ENCODE measurements around the gene EPG5. TPM values are rescaled to one million over a fixed set of nuclear protein-coding genes. Genes with fewer than 3 reads are reported as not detected.
A peak's percentile ranks its signal among the peaks of the same experiment; 100 is the strongest.
"Not testable (repeated sequence)": the region's sequence is repeated elsewhere in the genome, so short reads cannot be mapped to it uniquely, and the experiment has no call there.

Gene EPG5
- total and polyA plus RNA-seq, 2 donors from 2014 or later, result 4.8 to 32.5 TPM

DNA sequence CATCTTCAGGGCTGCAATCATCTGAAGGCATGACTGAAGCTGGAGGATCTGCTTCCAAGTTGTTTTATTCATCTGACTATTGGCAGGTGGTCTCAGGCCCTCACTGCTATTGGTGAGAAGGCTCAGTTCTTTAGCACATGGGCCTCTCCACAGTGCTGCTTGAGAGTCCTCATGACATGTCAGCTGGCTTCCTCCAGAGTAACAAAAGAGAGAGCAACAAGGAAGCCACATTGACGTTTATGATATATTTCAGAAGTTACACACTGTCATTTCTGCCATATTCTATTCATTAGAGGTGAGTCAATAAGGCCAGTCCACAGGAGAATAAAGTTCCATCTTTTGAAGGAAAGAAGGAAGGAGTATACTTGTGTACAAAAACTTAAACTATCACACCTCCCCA is 149.6 kb downstream of the EPG5 start:
- Histone ChIP-seq H3K27ac (ENCODE audit: low read depth in 2 of 2, low read length in 2 of 2) (no peak overlapping the region), H3K4me1 (ENCODE audit: control insufficient read depth in 2 of 3, insufficient read depth in 2 of 3, low read depth in 1 of 3, low read length in 3 of 3) (no peaks in the 10 kb centered on the region), H3K27me3 (ENCODE audit: control insufficient read depth, insufficient read depth, low read length) (no peaks in the 10 kb centered on the region), H3K36me3 (ENCODE audit: control insufficient read depth in 2 of 3, insufficient read depth in 3 of 3, low read length in 3 of 3) (no peaks in the 10 kb centered on the region), H3K4me3 (ENCODE audit: low read length in 3 of 3) (no peak overlapping the region), H3K9ac (ENCODE audit: low read length in 3 of 3) (no peak overlapping the region), H3K9me3 (ENCODE audit: control insufficient read depth in 2 of 3, insufficient read depth in 1 of 3, low read length in 3 of 3) (no peaks in the 10 kb centered on the region)
- TF ChIP-seq, protein P1, sequence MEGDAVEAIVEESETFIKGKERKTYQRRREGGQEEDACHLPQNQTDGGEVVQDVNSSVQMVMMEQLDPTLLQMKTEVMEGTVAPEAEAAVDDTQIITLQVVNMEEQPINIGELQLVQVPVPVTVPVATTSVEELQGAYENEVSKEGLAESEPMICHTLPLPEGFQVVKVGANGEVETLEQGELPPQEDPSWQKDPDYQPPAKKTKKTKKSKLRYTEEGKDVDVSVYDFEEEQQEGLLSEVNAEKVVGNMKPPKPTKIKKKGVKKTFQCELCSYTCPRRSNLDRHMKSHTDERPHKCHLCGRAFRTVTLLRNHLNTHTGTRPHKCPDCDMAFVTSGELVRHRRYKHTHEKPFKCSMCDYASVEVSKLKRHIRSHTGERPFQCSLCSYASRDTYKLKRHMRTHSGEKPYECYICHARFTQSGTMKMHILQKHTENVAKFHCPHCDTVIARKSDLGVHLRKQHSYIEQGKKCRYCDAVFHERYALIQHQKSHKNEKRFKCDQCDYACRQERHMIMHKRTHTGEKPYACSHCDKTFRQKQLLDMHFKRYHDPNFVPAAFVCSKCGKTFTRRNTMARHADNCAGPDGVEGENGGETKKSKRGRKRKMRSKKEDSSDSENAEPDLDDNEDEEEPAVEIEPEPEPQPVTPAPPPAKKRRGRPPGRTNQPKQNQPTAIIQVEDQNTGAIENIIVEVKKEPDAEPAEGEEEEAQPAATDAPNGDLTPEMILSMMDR (IDR thresholded peaks at IDR 0.05; ENCODE audit: borderline replicate concordance, extremely low read depth, insufficient read depth), result no peak
- FAIRE-seq (no peak), DNase-seq (no peak)
- intact Hi-C loops (cut with DNase I), result no loop called here

DNA sequence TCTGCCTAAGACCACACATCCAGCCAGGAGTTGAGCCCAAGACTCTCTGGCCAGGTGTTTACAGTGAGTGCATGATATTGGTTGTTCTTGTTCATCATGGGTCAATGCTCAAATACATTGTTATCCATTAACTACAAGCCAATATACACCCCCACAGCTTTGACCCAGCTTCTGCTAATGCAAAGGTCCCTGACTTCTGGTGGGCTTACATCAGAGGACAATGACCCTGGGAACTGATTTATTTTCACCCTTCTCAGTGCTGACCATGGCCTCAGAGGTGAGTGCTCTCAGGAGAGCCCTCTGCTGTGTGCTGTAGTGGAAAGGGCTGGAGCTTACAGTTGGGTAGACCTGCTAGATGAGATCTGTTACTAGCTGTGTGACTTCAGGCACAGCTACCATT is 152.4 kb downstream of the EPG5 start:
- H3K9ac ChIP-seq (ENCODE audit: low read length in 3 of 3); H3K36me3 ChIP-seq (ENCODE audit: control insufficient read depth in 2 of 3, insufficient read depth in 3 of 3, low read length in 3 of 3); intact Hi-C loops (cut with DNase I); FAIRE-seq; H3K27me3 ChIP-seq (ENCODE audit: control insufficient read depth, insufficient read depth, low read length); H3K27ac ChIP-seq (ENCODE audit: low read depth in 2 of 2, low read length in 2 of 2); H3K4me3 ChIP-seq (ENCODE audit: low read length in 3 of 3); H3K4me1 ChIP-seq (ENCODE audit: control insufficient read depth in 2 of 3, insufficient read depth in 2 of 3, low read depth in 1 of 3, low read length in 3 of 3); DNase-seq; H3K9me3 ChIP-seq (ENCODE audit: control insufficient read depth in 2 of 3, insufficient read depth in 1 of 3, low read length in 3 of 3): not testable (repeated sequence)

DNA sequence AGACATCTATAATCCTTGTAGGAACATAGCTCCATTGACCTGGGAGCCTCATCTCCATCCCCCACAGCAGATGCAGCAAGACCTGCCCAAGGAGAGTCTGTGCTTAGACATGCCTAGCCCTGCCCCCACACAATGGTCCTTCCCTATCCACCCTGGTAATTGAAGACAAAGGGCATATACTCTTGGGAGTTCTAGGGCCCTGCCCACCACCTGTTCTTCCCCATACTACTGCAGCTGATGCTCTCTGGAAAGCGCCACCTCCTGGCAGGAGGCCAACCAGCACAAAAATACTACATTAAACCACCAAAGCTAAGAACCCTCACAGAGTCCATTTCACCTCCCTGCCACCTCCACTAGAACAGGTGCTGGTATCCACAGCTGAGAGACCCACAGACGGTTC is 160.0 kb downstream of the EPG5 start:
- intact Hi-C loops (cut with DNase I); H3K36me3 ChIP-seq (ENCODE audit: control insufficient read depth in 2 of 3, insufficient read depth in 3 of 3, low read length in 3 of 3); H3K9ac ChIP-seq (ENCODE audit: low read length in 3 of 3); H3K9me3 ChIP-seq (ENCODE audit: control insufficient read depth in 2 of 3, insufficient read depth in 1 of 3, low read length in 3 of 3); H3K27me3 ChIP-seq (ENCODE audit: control insufficient read depth, insufficient read depth, low read length); H3K4me1 ChIP-seq (ENCODE audit: control insufficient read depth in 2 of 3, insufficient read depth in 2 of 3, low read depth in 1 of 3, low read length in 3 of 3); DNase-seq; FAIRE-seq; H3K27ac ChIP-seq (ENCODE audit: low read depth in 2 of 2, low read length in 2 of 2); H3K4me3 ChIP-seq (ENCODE audit: low read length in 3 of 3): not testable (repeated sequence)

DNA sequence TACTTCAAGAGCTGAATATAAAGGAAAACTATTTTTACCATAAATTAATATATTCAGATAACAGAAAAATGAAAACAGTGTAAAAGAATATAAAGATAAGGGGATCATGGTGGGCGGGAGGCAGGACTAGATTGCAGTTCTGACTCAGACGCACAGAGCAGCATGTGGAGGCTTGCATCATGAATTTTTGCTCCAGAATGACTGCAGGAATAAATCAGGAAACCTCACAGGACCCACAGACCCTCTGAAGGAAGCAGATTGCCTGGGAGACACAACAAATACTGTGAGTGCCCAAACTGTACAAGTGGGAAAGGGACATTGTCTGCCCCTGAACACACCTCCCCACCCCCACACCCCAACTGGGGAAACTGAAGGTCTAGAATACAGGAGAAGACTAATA is 160.9 kb downstream of the EPG5 start:
- no peak overlapping the region for H3K4me3 ChIP-seq (ENCODE audit: low read length in 3 of 3)
- no peaks in the 10 kb centered on the region for H3K4me1 ChIP-seq (ENCODE audit: control insufficient read depth in 2 of 3, insufficient read depth in 2 of 3, low read depth in 1 of 3, low read length in 3 of 3)
- no peak overlapping the region for H3K27ac ChIP-seq (ENCODE audit: low read depth in 2 of 2, low read length in 2 of 2)
- FAIRE-seq, result no peak
- no peaks in the 10 kb centered on the region for H3K36me3 ChIP-seq (ENCODE audit: control insufficient read depth in 2 of 3, insufficient read depth in 3 of 3, low read length in 3 of 3)
- H3K9ac ChIP-seq (ENCODE audit: low read length in 3 of 3), result no peak overlapping the region
- H3K27me3 ChIP-seq (ENCODE audit: control insufficient read depth, insufficient read depth, low read length), result no peaks in the 10 kb centered on the region
- H3K9me3 ChIP-seq (ENCODE audit: control insufficient read depth in 2 of 3, insufficient read depth in 1 of 3, low read length in 3 of 3), result peaks cover 0 to 6% (median 2%) of the 10 kb centered on the region in 3 donors
- TF ChIP-seq, protein P1 (IDR thresholded peaks at IDR 0.05; ENCODE audit: borderline replicate concordance, extremely low read depth, insufficient read depth), result no peak
- peak in 1 of 5 donors; percentile 30 for DNase-seq
- intact Hi-C loops (cut with DNase I), result no loop called here

DNA sequence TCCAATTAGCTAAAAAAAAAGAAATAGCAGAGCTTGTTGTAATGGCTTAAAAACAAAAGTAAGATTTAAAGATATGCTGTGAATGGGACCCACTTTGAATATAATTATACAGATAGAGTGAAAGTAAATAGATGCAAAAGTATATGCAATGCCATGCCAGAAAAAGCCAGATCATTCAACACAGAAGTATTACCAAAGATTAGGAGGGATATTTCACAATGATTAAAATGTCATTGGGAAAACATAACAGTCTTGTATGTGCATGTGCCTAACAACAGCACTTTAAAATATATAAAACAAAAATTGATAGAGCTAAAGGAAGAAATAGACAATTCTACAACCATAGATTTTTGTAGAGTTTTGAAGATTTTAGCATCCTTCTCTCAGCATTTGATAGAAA is 161.6 kb downstream of the EPG5 start:
- Histone ChIP-seq H3K4me3 (ENCODE audit: low read length in 3 of 3) (no peak overlapping the region), H3K4me1 (ENCODE audit: control insufficient read depth in 2 of 3, insufficient read depth in 2 of 3, low read depth in 1 of 3, low read length in 3 of 3) (no peaks in the 10 kb centered on the region), H3K27me3 (ENCODE audit: control insufficient read depth, insufficient read depth, low read length) (no peaks in the 10 kb centered on the region), H3K9ac (ENCODE audit: low read length in 3 of 3) (no peak overlapping the region), H3K9me3 (ENCODE audit: control insufficient read depth in 2 of 3, insufficient read depth in 1 of 3, low read length in 3 of 3) (peaks cover 0 to 6% (median 2%) of the 10 kb centered on the region in 3 donors), H3K36me3 (ENCODE audit: control insufficient read depth in 2 of 3, insufficient read depth in 3 of 3, low read length in 3 of 3) (no peaks in the 10 kb centered on the region), H3K27ac (ENCODE audit: low read depth in 2 of 2, low read length in 2 of 2) (no peak overlapping the region)
- no peak for DNase-seq
- intact Hi-C loops (cut with DNase I), result no loop called here
- no peak for FAIRE-seq
- TF ChIP-seq, protein P1 (IDR thresholded peaks at IDR 0.05; ENCODE audit: borderline replicate concordance, extremely low read depth, insufficient read depth), result no peak

All from kidney (tissue), 14 donors.